WTC11 (cell line): Measurements from ENCODE around the gene PLPP7. TPM values are rescaled to one million over a fixed set of nuclear protein-coding genes. Genes with fewer than 3 reads are reported as not detected.
A peak's percentile ranks its signal among the peaks of the same experiment; 100 is the strongest.

ENCODE experiments used
- ATAC-seq: fragments of 200-7000 bp; cut with Tn5 transposase; 2 replicates; pipeline ENCODE4 v1.10.0; 2021; ENCODE audit warnings: mild to moderate bottlenecking, moderate library complexity
- CTCF ChIA-PET: fragments of 300-600 bp; sonication (Branson Sonifier 250); formaldehyde crosslinking; loops from one replicate; lab custom pipeline; 2021; ENCODE audit warnings: antibody characterized with exemption; lab: Charles Lee
- POLR2A ChIA-PET: fragments of 350-600 bp; sonication (Branson Sonifier 250); formaldehyde crosslinking; loops from one replicate; lab custom pipeline; 2021; ENCODE audit warnings: antibody characterized with exemption; lab: Charles Lee
- DNase-seq: peaks from one replicate; pipeline ENCODE4 v3.0.0; 2021; ENCODE audit warnings: low spot score
- H3K27ac Mint-ChIP-seq: 2 replicates; pipeline ENCODE4 v1.8.0; 2021; ENCODE audit warnings: mixed read lengths
- H3K27me3 Mint-ChIP-seq: 2 replicates; pipeline ENCODE4 v1.8.0; 2021; ENCODE audit warnings: low read depth, mild to moderate bottlenecking, moderate library complexity, mixed read lengths
- H3K36me3 Mint-ChIP-seq: 2 replicates; pipeline ENCODE4 v1.8.0; 2021; ENCODE audit warnings: mixed read lengths
- H3K4me1 Mint-ChIP-seq: 2 replicates; pipeline ENCODE4 v1.8.0; 2022; ENCODE audit warnings: mixed read lengths
- H3K4me3 Mint-ChIP-seq: 2 replicates; pipeline ENCODE4 v1.8.0; 2021; ENCODE audit warnings: mild to moderate bottlenecking, moderate library complexity, mixed read lengths
- H3K9me3 Mint-ChIP-seq: 2 replicates; pipeline ENCODE4 v1.8.0; 2021; ENCODE audit warnings: mixed read lengths
- GABPB1 ChIP-seq: sonication (generic); formaldehyde crosslinking; IDR thresholded peaks from 2 replicates; pipeline ENCODE4 v1.8.1; 2023; ENCODE audit warnings: mild to moderate bottlenecking, missing genetic modification reagents
- GRHL2 ChIP-seq: fragments of 250-450 bp; sonication (Bioruptor Pico); IDR thresholded peaks from 2 replicates; pipeline ENCODE4 v1.8.0; 2022; ENCODE audit warnings: mild to moderate bottlenecking, moderate library complexity; ENCODE audit not compliant: insufficient replicate concordance, severe bottlenecking
- GTF2I ChIP-seq: fragments of 250-450 bp; sonication (Bioruptor Pico); conservative IDR thresholded peaks from 2 replicates; pipeline ENCODE4 v1.4.0; 2021; ENCODE audit warnings: mild to moderate bottlenecking
- HMGA2 ChIP-seq: fragments of 250-450 bp; sonication (Bioruptor Pico); IDR thresholded peaks from 2 replicates; pipeline ENCODE4 v1.4.0; 2021; ENCODE audit warnings: mild to moderate bottlenecking, moderate library complexity
- JAZF1 ChIP-seq: fragments of 250-450 bp; sonication (Bioruptor Pico); IDR thresholded peaks from 2 replicates; pipeline ENCODE4 v1.9.0; 2021; ENCODE audit warnings: moderate library complexity, mild to moderate bottlenecking, inconsistent platforms
- MYBL2 ChIP-seq: sonication (generic); formaldehyde crosslinking; IDR thresholded peaks from 2 replicates; pipeline ENCODE4 v1.8.1; 2023; ENCODE audit warnings: mild to moderate bottlenecking, moderate library complexity, missing genetic modification reagents
- NFE2L1 ChIP-seq: sonication (generic); formaldehyde crosslinking; IDR thresholded peaks from 2 replicates; pipeline ENCODE4 v1.8.1; 2023; ENCODE audit warnings: missing genetic modification reagents
- OVOL2 ChIP-seq: fragments of 250-450 bp; sonication (Bioruptor Pico); IDR thresholded peaks from 2 replicates; pipeline ENCODE4 v1.9.0; 2021; ENCODE audit warnings: mild to moderate bottlenecking, borderline replicate concordance
- SOX15 ChIP-seq: fragments of 250-450 bp; sonication (Bioruptor Pico); IDR thresholded peaks from 2 replicates; pipeline ENCODE4 v1.9.0; 2021; ENCODE audit warnings: mild to moderate bottlenecking
- TEAD1 ChIP-seq: sonication (generic); formaldehyde crosslinking; IDR thresholded peaks from 2 replicates; pipeline ENCODE4 v1.8.0; 2022; ENCODE audit warnings: mild to moderate bottlenecking, missing genetic modification reagents
- TP53 ChIP-seq: sonication (generic); formaldehyde crosslinking; IDR thresholded peaks from 2 replicates; pipeline ENCODE4 v1.8.1; 2023; ENCODE audit warnings: mild to moderate bottlenecking, missing genetic modification reagents
- USF2 ChIP-seq: sonication (generic); formaldehyde crosslinking; IDR thresholded peaks from 2 replicates; pipeline ENCODE4 v1.8.1; 2023; ENCODE audit warnings: mild to moderate bottlenecking, missing genetic modification reagents, moderate library complexity
- ZBTB21 ChIP-seq: sonication (generic); formaldehyde crosslinking; IDR thresholded peaks from 2 replicates; pipeline ENCODE4 v1.8.1; 2023; ENCODE audit warnings: mild to moderate bottlenecking, missing genetic modification reagents, borderline replicate concordance
- ZNF317 ChIP-seq: sonication (generic); formaldehyde crosslinking; IDR thresholded peaks from 2 replicates; pipeline ENCODE4 v1.8.1; 2023; ENCODE audit warnings: low read depth, mild to moderate bottlenecking, moderate library complexity, missing genetic modification reagents, borderline replicate concordance
- total RNA-seq: library from RNA; stranded (reverse); gene quantifications from 3 replicates; pipeline ENCODE4 v1.2.3, GENCODE V29; 2021
- TF ChIP-seq, protein P1 (sequence below): fragments of 250-450 bp; sonication (Bioruptor Pico); conservative IDR thresholded peaks from 2 replicates; pipeline ENCODE4 v1.9.0; 2021; ENCODE audit warnings: mild to moderate bottlenecking
- TF ChIP-seq, protein P2 (sequence below): sonication (generic); formaldehyde crosslinking; IDR thresholded peaks from 2 replicates; pipeline ENCODE4 v1.8.0; 2022; ENCODE audit warnings: mild to moderate bottlenecking, missing genetic modification reagents
- TF ChIP-seq, protein P3 (sequence below): sonication (generic); formaldehyde crosslinking; IDR thresholded peaks from 2 replicates; pipeline ENCODE4 v1.8.1; 2023; ENCODE audit warnings: mild to moderate bottlenecking, missing genetic modification reagents
- TF ChIP-seq, protein P4 (sequence below): fragments of 250-450 bp; sonication (Bioruptor Pico); IDR thresholded peaks from 2 replicates; pipeline ENCODE4 v1.8.0; 2021; ENCODE audit warnings: mild to moderate bottlenecking
- TF ChIP-seq, protein P5 (sequence below): sonication (generic); formaldehyde crosslinking; IDR thresholded peaks from 2 replicates; pipeline ENCODE4 v1.8.1; 2023; ENCODE audit warnings: mild to moderate bottlenecking, missing genetic modification reagents

The PLPP7 gene
- total RNA-seq, 1 experiment from 2014 or later, result 4.2 TPM

DNA sequence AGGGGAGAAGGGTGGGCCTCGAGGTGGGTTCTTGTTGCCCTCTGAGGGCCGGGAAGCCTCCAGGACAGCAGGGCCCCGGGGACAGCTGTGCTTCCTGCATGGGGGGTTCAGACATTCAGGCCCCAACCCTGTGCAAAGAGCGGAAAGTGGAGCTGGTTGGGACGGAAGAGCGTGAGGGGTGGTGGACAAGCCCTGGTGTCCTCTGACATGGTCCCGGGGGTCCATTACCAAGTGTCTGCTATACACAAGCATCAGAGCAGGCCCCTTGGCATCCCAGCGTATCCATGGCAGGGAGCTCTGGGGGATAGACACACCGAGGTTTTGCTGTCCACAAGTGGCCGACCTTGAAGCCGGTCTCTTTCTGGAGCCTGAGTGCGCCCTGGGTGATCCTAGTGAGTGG is 9.3 kb downstream of the PLPP7 start (continued):
- TF ChIP-seq, protein P1, sequence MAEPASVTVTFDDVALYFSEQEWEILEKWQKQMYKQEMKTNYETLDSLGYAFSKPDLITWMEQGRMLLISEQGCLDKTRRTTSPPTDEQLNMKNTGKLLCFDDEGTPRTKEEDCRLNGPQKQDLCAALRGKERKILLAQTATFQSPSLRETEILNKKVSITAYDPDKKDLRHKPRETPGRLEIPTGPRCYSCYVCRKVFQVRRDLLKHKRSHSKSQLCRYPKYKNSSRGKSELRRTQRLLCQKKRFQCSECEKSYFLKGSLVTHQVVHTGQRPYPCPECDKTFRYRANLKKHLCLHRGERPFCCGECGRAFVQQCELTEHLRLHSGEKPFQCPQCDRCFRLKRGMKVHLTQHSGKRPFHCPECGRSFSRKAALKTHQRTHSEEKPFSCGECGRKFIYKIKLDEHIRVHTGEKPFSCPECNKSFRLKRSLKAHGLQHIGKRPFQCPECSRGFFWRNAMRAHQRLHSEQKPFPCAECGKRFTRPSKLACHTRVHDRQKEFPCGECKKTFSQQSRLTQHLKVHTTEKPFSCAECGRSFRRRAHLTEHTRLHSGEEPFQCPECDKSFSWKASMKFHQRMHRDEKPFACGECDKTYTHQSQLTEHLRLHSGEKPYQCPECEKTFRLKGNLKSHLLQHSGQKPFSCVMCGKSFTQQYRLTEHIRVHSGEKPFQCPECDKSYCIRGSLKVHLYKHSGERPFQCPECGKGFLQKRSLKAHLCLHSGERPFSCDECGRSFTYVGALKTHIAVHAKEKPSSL, result no peak
- TF ChIP-seq NFE2L1, result no peak

DNA sequence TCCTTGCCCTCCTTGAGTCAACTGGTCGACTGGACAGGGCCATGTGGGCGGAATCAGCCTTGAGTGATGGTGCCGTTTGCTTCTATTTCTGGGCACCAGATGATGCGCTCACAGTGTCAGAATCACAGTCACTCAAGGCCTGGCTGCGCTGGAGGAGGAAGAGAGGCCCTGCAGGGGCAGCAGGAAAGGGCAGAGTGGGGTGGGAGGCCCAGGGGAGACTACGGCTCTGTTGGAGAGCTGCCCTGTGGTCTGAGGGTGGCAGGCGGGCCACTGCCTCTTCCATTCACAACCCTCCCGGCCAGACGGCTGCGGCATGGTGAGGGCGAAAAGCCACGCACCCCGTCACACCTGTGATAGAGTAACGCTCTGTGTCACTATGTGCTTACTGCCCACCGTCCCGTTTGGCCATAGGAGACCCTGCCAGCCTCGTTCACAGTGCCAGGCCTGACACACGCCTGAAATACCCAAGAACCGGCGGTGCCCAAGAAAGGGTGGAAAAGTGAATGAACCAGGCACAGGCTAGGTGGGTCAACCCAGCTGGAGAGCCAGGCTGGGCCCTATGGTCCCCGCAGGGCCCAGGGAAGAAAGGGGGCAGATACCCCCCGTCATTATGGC is 9.9 kb downstream of the PLPP7 start:
- Mint-ChIP-seq H3K27me3 (no peaks in the 10 kb centered on the region), H3K36me3 (no peaks in the 10 kb centered on the region), H3K27ac (peak overlapping the region; percentile 72; the same call in 1 of the 2 replicates), H3K9me3 (no peaks in the 10 kb centered on the region), H3K4me3 (no peak overlapping the region)
- DNase-seq (no peak), ATAC-seq (no peak)
- POLR2A ChIA-PET, result no interaction called here
- CTCF ChIA-PET, result no interaction called here
- TF ChIP-seq JAZF1 (CRISPR knock-in tag) (no peak), OVOL2 (no peak), MYBL2 (no peak), SOX15 (CRISPR knock-in tag) (no peak), GTF2I (no peak)
- TF ChIP-seq, protein P2, sequence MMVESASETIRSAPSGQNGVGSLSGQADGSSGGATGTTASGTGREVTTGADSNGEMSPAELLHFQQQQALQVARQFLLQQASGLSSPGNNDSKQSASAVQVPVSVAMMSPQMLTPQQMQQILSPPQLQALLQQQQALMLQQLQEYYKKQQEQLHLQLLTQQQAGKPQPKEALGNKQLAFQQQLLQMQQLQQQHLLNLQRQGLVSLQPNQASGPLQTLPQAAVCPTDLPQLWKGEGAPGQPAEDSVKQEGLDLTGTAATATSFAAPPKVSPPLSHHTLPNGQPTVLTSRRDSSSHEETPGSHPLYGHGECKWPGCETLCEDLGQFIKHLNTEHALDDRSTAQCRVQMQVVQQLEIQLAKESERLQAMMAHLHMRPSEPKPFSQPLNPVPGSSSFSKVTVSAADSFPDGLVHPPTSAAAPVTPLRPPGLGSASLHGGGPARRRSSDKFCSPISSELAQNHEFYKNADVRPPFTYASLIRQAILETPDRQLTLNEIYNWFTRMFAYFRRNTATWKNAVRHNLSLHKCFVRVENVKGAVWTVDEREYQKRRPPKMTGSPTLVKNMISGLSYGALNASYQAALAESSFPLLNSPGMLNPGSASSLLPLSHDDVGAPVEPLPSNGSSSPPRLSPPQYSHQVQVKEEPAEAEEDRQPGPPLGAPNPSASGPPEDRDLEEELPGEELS (CRISPR knock-in tag), result no peak
- TF ChIP-seq, protein P3, sequence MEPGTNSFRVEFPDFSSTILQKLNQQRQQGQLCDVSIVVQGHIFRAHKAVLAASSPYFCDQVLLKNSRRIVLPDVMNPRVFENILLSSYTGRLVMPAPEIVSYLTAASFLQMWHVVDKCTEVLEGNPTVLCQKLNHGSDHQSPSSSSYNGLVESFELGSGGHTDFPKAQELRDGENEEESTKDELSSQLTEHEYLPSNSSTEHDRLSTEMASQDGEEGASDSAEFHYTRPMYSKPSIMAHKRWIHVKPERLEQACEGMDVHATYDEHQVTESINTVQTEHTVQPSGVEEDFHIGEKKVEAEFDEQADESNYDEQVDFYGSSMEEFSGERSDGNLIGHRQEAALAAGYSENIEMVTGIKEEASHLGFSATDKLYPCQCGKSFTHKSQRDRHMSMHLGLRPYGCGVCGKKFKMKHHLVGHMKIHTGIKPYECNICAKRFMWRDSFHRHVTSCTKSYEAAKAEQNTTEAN (CRISPR knock-in tag), result no peak
- TF ChIP-seq, all 79 proteins: peak for 0
- H3K4me1 Mint-ChIP-seq, result 0 out of 2 replicates have a peak, but pooled peaks cover 3% of the 10 kb centered on the region

DNA sequence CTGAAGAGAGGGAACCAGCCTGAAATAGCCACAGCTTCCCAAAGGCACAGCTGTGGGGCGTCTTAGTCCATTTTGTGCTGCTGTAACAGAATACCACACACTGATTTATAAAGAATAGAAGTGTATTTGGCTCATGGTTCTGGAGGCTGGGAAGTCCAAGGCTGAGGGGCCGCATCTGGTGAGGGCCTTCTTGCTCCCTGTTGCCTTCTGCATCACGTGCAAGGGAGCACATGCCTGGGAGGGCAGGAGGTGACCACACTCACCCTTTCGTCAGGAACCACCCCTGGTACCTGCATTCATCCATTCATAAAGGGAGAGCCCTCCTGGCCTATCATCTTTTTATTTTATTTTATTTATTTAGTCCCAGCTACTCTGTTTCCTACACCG is 10.4 kb downstream of the PLPP7 start:
- H3K9me3 Mint-ChIP-seq, result no peaks in the 10 kb centered on the region
- ATAC-seq (no peak), DNase-seq (no peak)
- no peaks in the 10 kb centered on the region for H3K27me3 Mint-ChIP-seq
- 0 out of 2 replicates have a peak, but pooled peaks cover 3% of the 10 kb centered on the region for H3K4me1 Mint-ChIP-seq
- H3K36me3 Mint-ChIP-seq, result no peaks in the 10 kb centered on the region
- TF ChIP-seq TP53 (CRISPR knock-in tag) (no peak), USF2 (CRISPR knock-in tag) (no peak), GRHL2 (CRISPR knock-in tag) (no peak), HMGA2 (CRISPR knock-in tag) (no peak), ZNF317 (CRISPR knock-in tag) (no peak), ZBTB21 (CRISPR knock-in tag) (no peak), GABPB1 (CRISPR knock-in tag) (no peak), SOX15 (CRISPR knock-in tag) (no peak), TEAD1 (CRISPR knock-in tag) (no peak)
- TF ChIP-seq, protein P4, sequence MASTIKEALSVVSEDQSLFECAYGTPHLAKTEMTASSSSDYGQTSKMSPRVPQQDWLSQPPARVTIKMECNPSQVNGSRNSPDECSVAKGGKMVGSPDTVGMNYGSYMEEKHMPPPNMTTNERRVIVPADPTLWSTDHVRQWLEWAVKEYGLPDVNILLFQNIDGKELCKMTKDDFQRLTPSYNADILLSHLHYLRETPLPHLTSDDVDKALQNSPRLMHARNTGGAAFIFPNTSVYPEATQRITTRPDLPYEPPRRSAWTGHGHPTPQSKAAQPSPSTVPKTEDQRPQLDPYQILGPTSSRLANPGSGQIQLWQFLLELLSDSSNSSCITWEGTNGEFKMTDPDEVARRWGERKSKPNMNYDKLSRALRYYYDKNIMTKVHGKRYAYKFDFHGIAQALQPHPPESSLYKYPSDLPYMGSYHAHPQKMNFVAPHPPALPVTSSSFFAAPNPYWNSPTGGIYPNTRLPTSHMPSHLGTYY (CRISPR knock-in tag), result no peak
- TF ChIP-seq, protein P5, sequence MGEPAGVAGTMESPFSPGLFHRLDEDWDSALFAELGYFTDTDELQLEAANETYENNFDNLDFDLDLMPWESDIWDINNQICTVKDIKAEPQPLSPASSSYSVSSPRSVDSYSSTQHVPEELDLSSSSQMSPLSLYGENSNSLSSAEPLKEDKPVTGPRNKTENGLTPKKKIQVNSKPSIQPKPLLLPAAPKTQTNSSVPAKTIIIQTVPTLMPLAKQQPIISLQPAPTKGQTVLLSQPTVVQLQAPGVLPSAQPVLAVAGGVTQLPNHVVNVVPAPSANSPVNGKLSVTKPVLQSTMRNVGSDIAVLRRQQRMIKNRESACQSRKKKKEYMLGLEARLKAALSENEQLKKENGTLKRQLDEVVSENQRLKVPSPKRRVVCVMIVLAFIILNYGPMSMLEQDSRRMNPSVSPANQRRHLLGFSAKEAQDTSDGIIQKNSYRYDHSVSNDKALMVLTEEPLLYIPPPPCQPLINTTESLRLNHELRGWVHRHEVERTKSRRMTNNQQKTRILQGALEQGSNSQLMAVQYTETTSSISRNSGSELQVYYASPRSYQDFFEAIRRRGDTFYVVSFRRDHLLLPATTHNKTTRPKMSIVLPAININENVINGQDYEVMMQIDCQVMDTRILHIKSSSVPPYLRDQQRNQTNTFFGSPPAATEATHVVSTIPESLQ (CRISPR knock-in tag), result no peak
- TF ChIP-seq, protein P2 (CRISPR knock-in tag), result no peak
- ChIA-PET CTCF (interaction anchor here (0.6 to 5.2 kb wide), 2 partner anchors 11 to 36 kb away, joined by 4 to 49 read pairs; no protein-coding TSS in a partner anchor), POLR2A (no interaction called here)
- H3K27ac Mint-ChIP-seq, result no peak overlapping the region
- no peak overlapping the region for H3K4me3 Mint-ChIP-seq
